Keratinocyte (primary cell): ENCODE results near the gene FGF12. TPM values are rescaled to one million over a fixed set of nuclear protein-coding genes. Genes with fewer than 3 reads are reported as not detected.

ENCODE experiments used
- DNase-seq: peaks from one replicate; pipeline ENCODE4 v3.0.0-alpha.2; 2011; ENCODE audit warnings: low read depth, missing footprints, low spot score
- FAIRE-seq: peaks from 2 replicates; lab custom pipeline; 2011; peaks lifted over from hg19 to GRCh38; lab: Jason Lieb, UNC
- H2AFZ ChIP-seq: 2 replicates; pipeline ENCODE4 v1.6.0; 2012; ENCODE audit warnings: low read length, control low read depth, inconsistent platforms; ENCODE audit not compliant: control insufficient read depth
- H3K27ac ChIP-seq: 2 replicates; pipeline ENCODE4 v1.5.1; 2011; ENCODE audit warnings: low read length; ENCODE audit not compliant: control insufficient read depth, insufficient read depth
- H3K27me3 ChIP-seq: 3 replicates; pipeline ENCODE4 v1.6.0; 2011; ENCODE audit warnings: low read length; ENCODE audit not compliant: control insufficient read depth, insufficient read depth; ENCODE audit errors: extremely low read depth
- H3K36me3 ChIP-seq, 2 experiments: 2 replicates in 1 of 2; 3 replicates in 1 of 2; pipeline ENCODE4 v1.5.1; 2011; ENCODE audit warnings: low read length in 2 of 2, mild to moderate bottlenecking in 1 of 2; ENCODE audit not compliant: control insufficient read depth in 2 of 2, insufficient read depth in 2 of 2; ENCODE audit errors: extremely low read depth in 1 of 2
- H3K4me1 ChIP-seq: 3 replicates; pipeline ENCODE4 v1.5.1; 2011; ENCODE audit warnings: low read length; ENCODE audit not compliant: control insufficient read depth, insufficient read depth; ENCODE audit errors: extremely low read depth
- H3K4me2 ChIP-seq: 3 replicates; pipeline ENCODE4 v1.6.0; 2011; ENCODE audit warnings: low read depth, low read length; ENCODE audit not compliant: control insufficient read depth, insufficient read depth; ENCODE audit errors: extremely low read depth
- H3K4me3 ChIP-seq, 3 experiments: fragments of 200-600 bp in 1 of 3; sonication (generic) in 1 of 3; 2 replicates in 2 of 3; 3 replicates in 1 of 3; pipeline ENCODE4 v1.5.1; 2011 to 2016; ENCODE audit warnings: low read length in 3 of 3, mild to moderate bottlenecking in 3 of 3, control low read depth in 2 of 3, inconsistent platforms in 1 of 3, low read depth in 1 of 3, mixed read lengths in 1 of 3, mixed run types in 1 of 3, moderate library complexity in 1 of 3; ENCODE audit not compliant: control insufficient read depth in 2 of 3, insufficient read depth in 2 of 3; ENCODE audit errors: extremely low read depth in 1 of 3
- H3K79me2 ChIP-seq: 2 replicates; pipeline ENCODE4 v1.6.0; 2012; ENCODE audit warnings: low read length; ENCODE audit not compliant: control insufficient read depth, insufficient read depth
- H3K9ac ChIP-seq: 3 replicates; pipeline ENCODE4 v1.6.0; 2011; ENCODE audit warnings: low read length; ENCODE audit not compliant: control insufficient read depth, insufficient read depth; ENCODE audit errors: extremely low read depth
- H3K9me1 ChIP-seq: 3 replicates; pipeline ENCODE4 v1.6.0; 2011; ENCODE audit warnings: low read length; ENCODE audit not compliant: control insufficient read depth, insufficient read depth; ENCODE audit errors: extremely low read depth
- H3K9me3 ChIP-seq: 2 replicates; pipeline ENCODE4 v1.5.1; 2012; ENCODE audit warnings: low read depth, low read length; ENCODE audit not compliant: control insufficient read depth
- H4K20me1 ChIP-seq: 3 replicates; pipeline ENCODE4 v1.6.0; 2011; ENCODE audit warnings: low read length; ENCODE audit not compliant: control insufficient read depth, insufficient read depth; ENCODE audit errors: extremely low read depth
- CTCF ChIP-seq, 3 experiments: IDR thresholded peaks in 1 of 3; conservative IDR thresholded peaks in 1 of 3; optimal IDR thresholded peaks in 1 of 3; 2 replicates in 2 of 3; 3 replicates in 1 of 3; pipeline versions ENCODE3 to v1.5.1; 2011; ENCODE audit warnings: low read length in 3 of 3, mild to moderate bottlenecking in 3 of 3, moderate library complexity in 2 of 3, control low read depth in 1 of 3, inconsistent platforms in 1 of 3; ENCODE audit not compliant: insufficient read depth in 2 of 3; ENCODE audit errors: extremely low read depth in 1 of 3
- EZH2 ChIP-seq: IDR thresholded peaks from one replicate; pipeline ENCODE4 v1.6.1; 2012; ENCODE audit warnings: inconsistent platforms, mild to moderate bottlenecking, low read length, moderate library complexity
- dilution Hi-C: fragments of 300-500 bp; cut with MboI; formaldehyde crosslinking; loops from one replicate; pipeline ENCODE4 v1.7.0; 2020; ENCODE audit warnings: low sequenced_read_pairs; ENCODE audit not compliant: extremely low pct_ligation_motif_present
- polyA plus RNA-seq, 5 experiments: library from polyadenylated mRNA; depleted of rRNA in 3 of 5; stranded (reverse) in 3 of 5; stranded (forward) in 1 of 5; unstranded in 1 of 5; fragments of >200 nt; gene quantifications; 1 replicate in 1 of 5; 2 replicates in 3 of 5; 3 replicates in 1 of 5; pipeline versions ENCODE4 v1.2.1 to v1.2.3, GENCODE V29; 2011 to 2012; ENCODE audit warnings: missing spikeins in 2 of 5, low read depth in 1 of 5, low replicate concordance in 1 of 5

The FGF12 gene
- polyA plus RNA-seq, 1 donor (not counting 4 experiments of a cell fraction or from before 2014, with no cell fraction given) = 4.1 TPM

GRCh38 chr3:192255839-192256238 is 471.5 kb downstream of the FGF12 start:
- TF ChIP-seq CTCF (optimal IDR thresholded peaks at IDR 0.05 in 1 of 3, IDR thresholded peaks at IDR 0.05 in 1 of 3, conservative IDR thresholded peaks at IDR 0.05 in 1 of 3; ENCODE audit: extremely low read depth in 1 of 3, insufficient read depth in 2 of 3, low read length in 3 of 3) (no peak), EZH2 (no peak)
- Histone ChIP-seq H3K27me3 (no peaks in the 10 kb centered on the region), H3K9me1 (no peaks in the 10 kb centered on the region), H3K9me3 (no peaks in the 10 kb centered on the region), H3K79me2 (no peaks in the 10 kb centered on the region), H4K20me1 (no peaks in the 10 kb centered on the region), H3K4me3 (no peak overlapping the region), H2AFZ (no peak overlapping the region), H3K4me2 (no peak overlapping the region), H3K27ac (no peak overlapping the region), H3K4me1 (no peaks in the 10 kb centered on the region), H3K9ac (no peak overlapping the region), H3K36me3 (no peaks in the 10 kb centered on the region)
- dilution Hi-C loops = no loop called here
- DNase-seq (no peak), FAIRE-seq (no peak)

- no peak overlapping the region for H2AFZ ChIP-seq
- no peak overlapping the region for H3K4me3 ChIP-seq
- no peaks in the 10 kb centered on the region for H3K4me1 ChIP-seq
- FAIRE-seq = no peak
- H3K27ac ChIP-seq = no peak overlapping the region
- no peak overlapping the region for H3K9ac ChIP-seq
- H3K27me3 ChIP-seq = no peaks in the 10 kb centered on the region
- H4K20me1 ChIP-seq = no peaks in the 10 kb centered on the region
- DNase-seq = no peak
- H3K36me3 ChIP-seq = no peaks in the 10 kb centered on the region
- no peak for TF ChIP-seq CTCF (optimal IDR thresholded peaks at IDR 0.05 in 1 of 3, IDR thresholded peaks at IDR 0.05 in 1 of 3, conservative IDR thresholded peaks at IDR 0.05 in 1 of 3; ENCODE audit: extremely low read depth in 1 of 3, insufficient read depth in 2 of 3, low read length in 3 of 3)
- TF ChIP-seq EZH2 = no peak
- dilution Hi-C loops = no loop called here
- no peak overlapping the region for H3K4me2 ChIP-seq
- no peaks in the 10 kb centered on the region for H3K9me3 ChIP-seq
- H3K79me2 ChIP-seq = no peaks in the 10 kb centered on the region
- H3K9me1 ChIP-seq = no peaks in the 10 kb centered on the region
Measured at GRCh38 chr3:192253138-192253887, 474.0 kb downstream of the FGF12 start.
